HUES48 (cell line): ENCODE results near the gene MEN1.
A peak's percentile ranks its signal among the peaks of the same experiment; 100 is the strongest.

Experiments
- H3K27ac ChIP-seq: one replicate; pipeline ENCODE4 v1.7.0; 2013; ENCODE audit warnings: low read depth, low read length, inconsistent platforms
- H3K27me3 ChIP-seq: 2 replicates; pipeline ENCODE4 v1.6.1; 2013; ENCODE audit warnings: mild to moderate bottlenecking, low read length; ENCODE audit not compliant: control insufficient read depth, insufficient read depth
- H3K36me3 ChIP-seq: 2 replicates; pipeline ENCODE4 v1.6.1; 2013; ENCODE audit warnings: low read length; ENCODE audit not compliant: control insufficient read depth, insufficient read depth
- H3K4me1 ChIP-seq: 2 replicates; pipeline ENCODE4 v1.6.1; 2013; ENCODE audit warnings: mild to moderate bottlenecking, low read length; ENCODE audit not compliant: control insufficient read depth, insufficient read depth
- H3K4me3 ChIP-seq: 2 replicates; pipeline ENCODE4 v1.5.1; 2013; ENCODE audit warnings: mild to moderate bottlenecking, low read depth, low read length
- H3K9ac ChIP-seq: 2 replicates; pipeline ENCODE4 v1.6.1; 2013; ENCODE audit warnings: mild to moderate bottlenecking, low read depth, low read length, moderate library complexity
- H3K9me3 ChIP-seq: 2 replicates; pipeline ENCODE4 v1.6.1; 2013; ENCODE audit warnings: low read length; ENCODE audit not compliant: control insufficient read depth, insufficient read depth

The MEN1 gene

GRCh38 chr11:64771861-64772260 is 38.5 kb downstream of the MEN1 start:
- no peak overlapping the region for H3K27ac ChIP-seq
- H3K9me3 ChIP-seq = no peaks in the 10 kb centered on the region
- 0 out of 2 replicates have a peak, but pooled peaks cover 2% of the 10 kb centered on the region for H3K4me1 ChIP-seq
- H3K36me3 ChIP-seq = peaks cover 99% of the 10 kb centered on the region
- no peak overlapping the region for H3K9ac ChIP-seq
- no peaks in the 10 kb centered on the region for H3K27me3 ChIP-seq
- no peak overlapping the region for H3K4me3 ChIP-seq

DNA sequence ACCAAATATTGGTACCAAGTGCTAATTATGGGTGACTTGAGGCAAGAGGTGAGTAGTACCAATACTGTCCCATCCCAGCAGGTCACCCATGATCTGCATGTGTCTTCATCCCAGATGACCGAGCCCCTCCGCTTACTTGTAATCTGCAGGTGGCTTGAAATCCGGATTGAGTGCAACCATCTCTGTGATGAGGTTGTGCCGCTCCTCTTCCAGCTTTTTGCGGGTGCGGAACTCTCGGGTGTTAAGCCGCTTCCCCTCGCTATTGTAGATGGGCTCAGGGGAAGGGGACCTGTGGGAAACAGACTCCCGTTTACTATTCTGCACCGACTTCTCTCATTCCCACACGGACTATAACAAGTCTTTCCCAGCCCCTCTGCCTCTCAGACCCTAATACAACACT is 40.2 kb downstream of the MEN1 start:
- no peak overlapping the region for H3K4me3 ChIP-seq
- H3K9ac ChIP-seq = no peak overlapping the region
- no peaks in the 10 kb centered on the region for H3K9me3 ChIP-seq
- peaks cover 4% of the 10 kb centered on the region for H3K4me1 ChIP-seq
- H3K36me3 ChIP-seq = peaks cover 97% of the 10 kb centered on the region
- H3K27ac ChIP-seq = no peak overlapping the region
- H3K27me3 ChIP-seq = no peaks in the 10 kb centered on the region

DNA sequence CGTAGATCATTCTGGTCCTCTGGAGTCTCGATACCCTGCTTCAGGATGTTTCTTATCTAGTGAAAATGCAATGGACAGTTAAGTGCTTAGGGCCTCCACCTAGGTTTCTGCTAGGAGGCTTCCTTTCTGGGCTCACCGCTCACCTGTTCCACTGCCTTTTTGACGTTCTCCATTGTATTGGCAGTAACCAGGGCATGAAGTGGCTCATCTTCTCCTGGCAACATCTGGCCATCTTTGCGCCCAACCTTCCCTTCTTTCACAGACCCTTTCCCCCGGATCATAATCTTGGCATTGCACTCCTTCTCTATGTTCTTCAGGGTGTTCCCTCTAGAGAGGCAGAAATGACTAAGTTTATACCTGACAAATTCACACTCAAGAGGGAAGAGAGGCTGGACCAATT is 41.1 kb downstream of the MEN1 start:
- Histone ChIP-seq H3K9me3 (no peaks in the 10 kb centered on the region), H3K4me3 (no peak overlapping the region), H3K4me1 (peaks cover 13% of the 10 kb centered on the region), H3K36me3 (peaks cover 97% of the 10 kb centered on the region), H3K27ac (no peak overlapping the region), H3K27me3 (no peaks in the 10 kb centered on the region), H3K9ac (no peak overlapping the region)

GRCh38 chr11:64768300-64768694 is 42.1 kb downstream of the MEN1 start:
- H3K27ac ChIP-seq = no peak overlapping the region
- peaks cover 95% of the 10 kb centered on the region for H3K36me3 ChIP-seq
- no peak overlapping the region for H3K4me3 ChIP-seq
- no peaks in the 10 kb centered on the region for H3K27me3 ChIP-seq
- H3K9me3 ChIP-seq = no peaks in the 10 kb centered on the region
- peaks cover 22% of the 10 kb centered on the region for H3K4me1 ChIP-seq
- H3K9ac ChIP-seq = no peak overlapping the region

DNA sequence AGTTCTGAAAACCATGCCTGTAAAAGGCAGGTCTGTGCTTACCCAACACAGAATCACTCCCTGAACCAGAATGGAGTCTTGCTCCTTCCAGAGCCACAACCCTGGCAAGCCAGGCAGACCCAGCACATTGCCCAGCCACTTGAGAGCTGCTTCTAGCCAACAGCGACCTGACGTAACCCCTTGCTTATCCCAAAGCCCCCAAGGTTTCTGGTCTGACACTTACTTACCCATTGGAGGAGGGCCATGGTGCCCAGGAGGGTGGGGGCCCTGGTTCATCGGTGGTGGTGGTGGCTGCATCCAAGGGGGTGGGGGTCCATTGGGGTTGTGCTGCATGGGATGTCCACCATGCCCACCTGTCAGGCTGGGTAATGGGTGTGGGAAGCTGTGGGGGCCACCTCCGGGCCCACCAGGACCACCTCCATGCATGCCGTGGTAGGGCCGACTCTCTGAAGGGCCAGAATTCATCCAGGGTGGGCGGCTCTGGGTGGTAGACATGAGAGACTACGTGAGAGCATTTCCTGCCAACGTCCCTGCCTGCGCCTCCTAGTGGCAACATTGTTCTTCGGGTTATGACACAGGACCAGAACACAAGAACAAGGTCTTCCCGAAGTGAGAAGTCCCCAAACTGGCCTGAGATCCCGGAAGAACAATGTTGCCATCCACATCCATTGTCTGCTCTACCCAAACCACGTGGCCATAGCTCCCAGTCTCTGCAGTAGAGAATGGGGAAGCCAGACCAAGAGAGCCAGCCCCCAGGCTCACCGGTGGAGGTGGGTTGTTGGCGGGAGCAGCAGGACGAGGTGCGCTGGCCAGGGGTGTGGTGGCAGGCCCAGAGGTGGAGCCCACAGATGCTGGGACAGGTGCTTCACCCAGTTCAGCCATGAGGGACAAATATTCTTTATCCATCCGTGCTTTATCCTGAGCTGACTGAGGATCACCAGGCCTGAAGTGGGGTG is 42.7 kb downstream of the MEN1 start:
- Histone ChIP-seq H3K27ac (peak overlapping the region; percentile 44), H3K4me1 (peaks cover 29% of the 10 kb centered on the region)

GRCh38 chr11:64766881-64767280 is 43.5 kb downstream of the MEN1 start:
- H3K9ac ChIP-seq = no peak overlapping the region
- H3K27ac ChIP-seq = no peak overlapping the region
- H3K4me1 ChIP-seq = peaks cover 37% of the 10 kb centered on the region
- no peaks in the 10 kb centered on the region for H3K9me3 ChIP-seq
- H3K4me3 ChIP-seq = no peak overlapping the region
- H3K27me3 ChIP-seq = no peaks in the 10 kb centered on the region
- H3K36me3 ChIP-seq = peaks cover 81% of the 10 kb centered on the region

More for the DNA sequence above, 42.7 kb downstream of the MEN1 start:
- no peak overlapping the region for H3K4me3 ChIP-seq
- no peaks in the 10 kb centered on the region for H3K9me3 ChIP-seq
- no peak overlapping the region for H3K9ac ChIP-seq
- H3K27me3 ChIP-seq = no peaks in the 10 kb centered on the region
- H3K36me3 ChIP-seq = peaks cover 88% of the 10 kb centered on the region

DNA sequence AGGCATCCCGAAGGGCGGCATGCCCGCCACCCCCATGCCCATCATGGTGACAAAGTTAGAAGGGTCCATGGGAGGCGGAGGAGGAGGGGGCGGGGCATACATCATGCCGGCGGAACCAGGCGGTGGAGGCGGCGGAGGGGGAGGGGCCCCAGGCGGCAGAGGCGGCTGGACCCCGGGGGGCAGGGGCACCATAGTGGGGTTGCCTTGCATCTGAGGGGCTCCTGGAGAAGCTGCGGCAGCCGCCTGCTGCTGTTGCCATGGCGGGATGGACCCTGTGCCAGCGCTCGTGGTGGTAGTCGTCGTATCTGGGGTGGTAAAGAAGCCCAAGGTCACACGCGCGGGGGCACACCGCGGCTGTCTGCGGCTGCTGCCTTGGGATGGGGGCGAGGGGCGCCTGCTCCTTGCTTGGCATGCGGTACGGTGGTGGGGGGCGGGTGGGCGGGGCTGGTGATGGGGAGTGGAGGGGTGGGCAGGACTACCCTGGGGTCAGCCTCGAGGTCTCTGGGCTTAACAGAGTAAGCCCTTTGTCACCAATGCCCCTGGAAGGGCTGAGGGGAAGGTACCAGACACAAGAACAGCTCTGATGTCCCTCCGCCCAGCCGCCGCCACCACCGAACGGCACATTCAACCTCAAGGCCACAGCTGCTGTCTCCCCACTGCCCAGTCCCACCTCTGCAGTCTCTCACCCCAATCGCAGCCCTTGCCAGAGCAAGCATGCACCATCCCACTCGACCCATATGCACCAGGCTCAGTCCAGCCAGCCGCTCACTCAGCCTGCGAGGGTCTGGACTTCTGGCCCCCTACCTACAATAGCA is 44.3 kb downstream of the MEN1 start:
- Histone ChIP-seq H3K9me3 (no peaks in the 10 kb centered on the region), H3K4me3 (no peak overlapping the region), H3K9ac (no peak overlapping the region), H3K4me1 (peaks cover 41% of the 10 kb centered on the region), H3K36me3 (peaks cover 72% of the 10 kb centered on the region), H3K27ac (no peak overlapping the region), H3K27me3 (no peaks in the 10 kb centered on the region)

- Histone ChIP-seq H3K9me3 (no peaks in the 10 kb centered on the region), H3K4me3 (no peak overlapping the region), H3K4me1 (peaks cover 48% of the 10 kb centered on the region), H3K36me3 (peaks cover 66% of the 10 kb centered on the region), H3K27ac (peak overlapping the region; percentile 48), H3K9ac (no peak overlapping the region), H3K27me3 (no peaks in the 10 kb centered on the region)
Observed at GRCh38 chr11:64765291-64765850, 45.0 kb downstream of the MEN1 start.

DNA sequence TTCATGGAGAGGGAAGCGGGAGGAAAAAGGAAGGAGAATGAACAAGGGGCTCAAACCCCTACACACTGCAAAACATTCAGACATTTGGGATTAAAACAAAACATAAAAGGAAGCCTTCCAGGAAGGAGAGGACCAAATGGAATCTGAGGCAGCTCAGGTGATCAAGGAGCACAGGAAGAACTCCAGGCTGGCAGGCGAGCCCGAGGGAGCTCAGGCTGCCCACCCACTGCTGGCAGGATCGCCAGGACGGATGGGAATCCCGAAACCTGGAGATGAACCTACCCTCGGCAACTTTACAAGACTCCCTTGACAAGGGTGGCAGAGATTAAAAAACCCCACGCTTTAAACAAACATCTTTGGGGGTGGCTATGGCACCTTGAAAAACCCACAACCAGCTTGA is 45.6 kb downstream of the MEN1 start:
- no peaks in the 10 kb centered on the region for H3K9me3 ChIP-seq
- peaks cover 59% of the 10 kb centered on the region for H3K36me3 ChIP-seq
- peaks cover 53% of the 10 kb centered on the region for H3K4me1 ChIP-seq
- H3K4me3 ChIP-seq = no peak overlapping the region
- H3K9ac ChIP-seq = no peak overlapping the region
- H3K27ac ChIP-seq = peak overlapping the region; percentile 98
- no peaks in the 10 kb centered on the region for H3K27me3 ChIP-seq

GRCh38 chr11:64764040-64764611 is 46.2 kb downstream of the MEN1 start:
- Histone ChIP-seq H3K4me1 (peaks cover 59% of the 10 kb centered on the region), H3K9ac (no peak overlapping the region), H3K27me3 (no peaks in the 10 kb centered on the region), H3K27ac (peak overlapping the region; percentile 98), H3K9me3 (no peaks in the 10 kb centered on the region), H3K36me3 (peaks cover 53% of the 10 kb centered on the region), H3K4me3 (0 out of 2 replicates have a peak overlapping the region, but pooled peaks have one; percentile 8)
